HL-60 (cell line): ENCODE measurements around the gene GORASP1.

Experiments
- GABPA ChIP-seq: IDR thresholded peaks from 2 replicates; pipeline ENCODE4 v1.6.1; 2012; ENCODE audit warnings: low read depth
- TF ChIP-seq, protein P1 (sequence below): IDR thresholded peaks from one replicate; pipeline ENCODE4 v1.5.1; 2011; ENCODE audit warnings: low read length, control low read depth, inconsistent platforms; ENCODE audit not compliant: insufficient read depth

DNA sequence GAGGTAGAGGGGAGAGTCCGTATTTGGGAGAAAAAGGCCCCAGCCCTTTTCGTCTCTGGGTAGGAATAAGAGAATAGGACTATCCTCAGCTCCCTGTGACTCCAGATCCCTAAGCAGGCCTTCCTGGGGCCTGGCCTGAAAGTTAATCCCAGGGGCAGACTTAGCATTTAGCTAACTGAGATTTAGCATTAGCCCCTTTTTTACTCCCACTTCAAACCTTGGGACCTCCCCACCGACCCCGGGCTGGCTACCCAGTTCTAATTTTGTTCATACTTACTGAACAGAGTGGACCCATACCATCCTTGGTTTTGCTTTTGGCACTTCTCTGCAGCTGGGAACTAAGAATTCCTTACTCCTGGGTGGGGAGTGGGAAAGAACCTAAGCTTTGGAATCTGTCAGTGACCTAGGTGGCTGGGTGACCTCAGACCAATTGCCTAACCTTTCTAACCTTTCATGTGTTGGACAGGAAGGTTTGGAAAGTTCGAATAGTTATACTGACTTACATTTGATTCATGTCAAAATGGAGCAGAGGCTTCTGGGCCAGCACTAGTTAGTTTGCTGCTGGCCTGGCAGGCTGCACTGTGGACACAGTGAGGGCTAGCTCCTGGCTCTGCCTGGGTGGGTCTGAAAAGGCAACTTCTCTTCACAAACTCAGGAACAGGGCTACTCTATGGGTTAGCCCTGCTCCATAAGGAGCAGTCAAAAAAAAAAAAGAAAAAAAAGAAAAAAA is 11.7 kb upstream of the GORASP1 start:
- TF ChIP-seq, protein P1, sequence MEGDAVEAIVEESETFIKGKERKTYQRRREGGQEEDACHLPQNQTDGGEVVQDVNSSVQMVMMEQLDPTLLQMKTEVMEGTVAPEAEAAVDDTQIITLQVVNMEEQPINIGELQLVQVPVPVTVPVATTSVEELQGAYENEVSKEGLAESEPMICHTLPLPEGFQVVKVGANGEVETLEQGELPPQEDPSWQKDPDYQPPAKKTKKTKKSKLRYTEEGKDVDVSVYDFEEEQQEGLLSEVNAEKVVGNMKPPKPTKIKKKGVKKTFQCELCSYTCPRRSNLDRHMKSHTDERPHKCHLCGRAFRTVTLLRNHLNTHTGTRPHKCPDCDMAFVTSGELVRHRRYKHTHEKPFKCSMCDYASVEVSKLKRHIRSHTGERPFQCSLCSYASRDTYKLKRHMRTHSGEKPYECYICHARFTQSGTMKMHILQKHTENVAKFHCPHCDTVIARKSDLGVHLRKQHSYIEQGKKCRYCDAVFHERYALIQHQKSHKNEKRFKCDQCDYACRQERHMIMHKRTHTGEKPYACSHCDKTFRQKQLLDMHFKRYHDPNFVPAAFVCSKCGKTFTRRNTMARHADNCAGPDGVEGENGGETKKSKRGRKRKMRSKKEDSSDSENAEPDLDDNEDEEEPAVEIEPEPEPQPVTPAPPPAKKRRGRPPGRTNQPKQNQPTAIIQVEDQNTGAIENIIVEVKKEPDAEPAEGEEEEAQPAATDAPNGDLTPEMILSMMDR = no peak
- TF ChIP-seq GABPA = no peak
